ENCODE results near the gene CFAP410.

GRCh38 chr21:44379991-44380865 lies 41.0 kb upstream of the CFAP410 start:
- no peak for TF ChIP-seq TAF1 (IDR thresholded peaks at IDR 0.05; ENCODE audit: borderline replicate concordance, low read depth, low read length)
- no peak for TF ChIP-seq POLR2AphosphoS5 (IDR thresholded peaks at IDR 0.05; ENCODE audit: low read depth, low read length)
- TF ChIP-seq POLR2A (IDR thresholded peaks at IDR 0.05; ENCODE audit: low read depth, low read length), result no peak
